ENCODE measurements around the gene CEACAM1. TPM values are rescaled to one million over a fixed set of nuclear protein-coding genes. Genes with fewer than 3 reads are reported as not detected.

CEACAM1 gene
- total RNA-seq, 2 donors from 2014 or later, result 21.4 to 35.8 TPM

DNA sequence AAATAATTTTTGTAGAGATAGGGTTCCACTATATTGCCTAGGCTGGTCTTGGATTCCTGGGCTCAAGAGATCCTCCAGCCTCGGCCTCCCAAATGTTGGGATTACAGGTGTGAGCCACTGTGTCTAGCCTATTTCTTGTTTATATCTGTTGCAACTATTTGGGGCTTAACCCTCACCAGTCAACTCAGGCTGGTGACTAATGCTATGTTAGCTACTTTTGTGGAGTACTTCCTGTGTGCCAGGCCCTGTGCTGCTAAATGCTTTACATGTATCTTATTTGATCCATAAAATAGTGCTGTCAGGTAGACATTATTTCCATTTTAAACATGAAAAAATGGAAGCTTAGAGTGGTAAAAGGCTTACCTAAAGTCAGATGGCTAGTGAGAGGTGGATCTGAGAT is 13.8 kb downstream of the CEACAM1 start:
- H3K9me3 ChIP-seq, result no peaks in the 10 kb centered on the region
- no peaks in the 10 kb centered on the region for H3K36me3 ChIP-seq
- 100% methylated on average over 1 of the region's 1 CpG for WGBS
- no peak for DNase-seq (ENCODE audit: low spot score)
- no peak overlapping the region for H3K27ac ChIP-seq
- H3K4me1 ChIP-seq (replicated peaks), result no peaks in the 10 kb centered on the region
- intact Hi-C loops (cut with DNase I), result no loop called here
- H3K4me3 ChIP-seq, result no peak overlapping the region
- TF ChIP-seq CTCF (IDR thresholded peaks at IDR 0.05) (no peak), POLR2AphosphoS5 (IDR thresholded peaks at IDR 0.05) (no peak), POLR2A (IDR thresholded peaks at IDR 0.05) (no peak)
- H3K27me3 ChIP-seq (replicated peaks; ENCODE audit: insufficient read depth), result no peaks in the 10 kb centered on the region

DNA sequence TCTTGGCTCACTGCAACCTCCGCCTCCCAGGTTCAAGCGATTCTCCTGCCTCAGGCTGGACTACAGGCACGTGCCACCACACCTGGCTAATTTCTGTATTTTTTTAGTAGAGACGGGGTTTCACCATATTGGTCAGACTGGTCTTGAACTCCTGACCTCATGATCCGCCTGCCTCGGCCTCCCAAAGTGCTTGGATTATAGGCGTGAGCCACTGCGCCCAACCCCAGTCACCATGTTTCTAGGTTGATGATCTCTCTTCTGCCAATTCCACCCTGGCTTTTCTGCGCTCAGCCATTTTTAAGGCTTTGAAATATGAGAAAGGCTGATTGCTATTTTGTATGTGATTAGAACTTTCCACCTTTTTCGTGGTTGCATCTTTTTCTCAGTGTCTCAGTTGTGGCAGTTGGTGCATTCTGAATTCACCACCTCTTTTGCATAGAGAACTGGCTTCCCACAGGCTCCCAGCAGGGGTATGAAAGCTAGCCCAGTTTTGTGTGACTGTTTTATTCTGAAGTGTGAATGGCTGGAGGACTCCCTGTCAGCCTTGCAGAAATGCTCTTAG is 15.5 kb downstream of the CEACAM1 start:
- Histone ChIP-seq H3K27me3 (replicated peaks; ENCODE audit: insufficient read depth) (no peaks in the 10 kb centered on the region), H3K36me3 (no peaks in the 10 kb centered on the region), H3K9me3 (no peaks in the 10 kb centered on the region), H3K4me3 (no peak overlapping the region), H3K4me1 (replicated peaks) (no peaks in the 10 kb centered on the region), H3K27ac (no peak overlapping the region)
- no peak for DNase-seq (ENCODE audit: low spot score)
- TF ChIP-seq POLR2AphosphoS5 (IDR thresholded peaks at IDR 0.05) (no peak), CTCF (IDR thresholded peaks at IDR 0.05) (no peak), POLR2A (IDR thresholded peaks at IDR 0.05) (no peak)
- 90% methylated on average over 10 of the region's 10 CpGs for WGBS
- intact Hi-C loops (cut with DNase I), result no loop called here

DNA sequence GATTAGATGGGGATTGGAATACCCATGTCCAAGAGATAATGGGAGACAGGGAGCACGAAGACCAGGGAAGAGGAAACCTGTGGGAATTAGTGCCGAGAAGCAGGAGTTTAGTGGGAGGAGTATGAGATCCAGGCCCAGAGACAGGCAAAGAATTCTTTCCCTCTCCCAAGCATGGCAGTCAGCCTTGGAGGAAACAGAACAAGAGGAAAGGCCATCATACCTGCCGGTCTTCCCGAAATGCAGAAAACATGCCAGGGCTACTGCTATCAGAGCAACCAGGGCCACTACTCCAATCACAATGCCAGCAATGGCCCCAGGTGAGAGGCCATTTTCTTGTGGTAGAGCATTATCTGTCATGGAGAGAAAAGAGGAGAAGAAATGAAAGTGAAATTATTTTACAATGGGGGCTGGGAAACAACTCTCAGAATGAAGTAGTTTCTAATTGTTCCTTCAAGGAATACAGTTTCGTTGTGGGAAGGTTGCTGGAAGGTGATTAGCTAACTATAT is 16.1 kb downstream of the CEACAM1 start:
- WGBS, result 92% methylated on average over 5 of the region's 5 CpGs
- H3K4me3 ChIP-seq, result no peak overlapping the region
- no peak for DNase-seq (ENCODE audit: low spot score)

GRCh38 chr19:42511340-42511739 is 16.9 kb downstream of the CEACAM1 start:
- Histone ChIP-seq H3K36me3 (no peaks in the 10 kb centered on the region), H3K27ac (no peak overlapping the region), H3K27me3 (replicated peaks; ENCODE audit: insufficient read depth) (no peaks in the 10 kb centered on the region), H3K4me1 (replicated peaks) (no peaks in the 10 kb centered on the region), H3K4me3 (no peak overlapping the region), H3K9me3 (no peaks in the 10 kb centered on the region)
- TF ChIP-seq CTCF (IDR thresholded peaks at IDR 0.05) (no peak), POLR2AphosphoS5 (IDR thresholded peaks at IDR 0.05) (no peak), POLR2A (IDR thresholded peaks at IDR 0.05) (no peak)
- DNase-seq (ENCODE audit: low spot score), result no peak
- 91% methylated on average over 4 of the region's 4 CpGs for WGBS
- intact Hi-C loops (cut with DNase I), result no loop called here

More for the DNA sequence above, 16.1 kb downstream of the CEACAM1 start:
- Histone ChIP-seq H3K9me3 (no peaks in the 10 kb centered on the region), H3K4me1 (replicated peaks) (no peaks in the 10 kb centered on the region), H3K27me3 (replicated peaks; ENCODE audit: insufficient read depth) (no peaks in the 10 kb centered on the region), H3K27ac (no peak overlapping the region), H3K36me3 (no peaks in the 10 kb centered on the region)
- TF ChIP-seq POLR2A (IDR thresholded peaks at IDR 0.05) (no peak), POLR2AphosphoS5 (IDR thresholded peaks at IDR 0.05) (no peak), CTCF (IDR thresholded peaks at IDR 0.05) (no peak)
- intact Hi-C loops (cut with DNase I), result no loop called here

DNA sequence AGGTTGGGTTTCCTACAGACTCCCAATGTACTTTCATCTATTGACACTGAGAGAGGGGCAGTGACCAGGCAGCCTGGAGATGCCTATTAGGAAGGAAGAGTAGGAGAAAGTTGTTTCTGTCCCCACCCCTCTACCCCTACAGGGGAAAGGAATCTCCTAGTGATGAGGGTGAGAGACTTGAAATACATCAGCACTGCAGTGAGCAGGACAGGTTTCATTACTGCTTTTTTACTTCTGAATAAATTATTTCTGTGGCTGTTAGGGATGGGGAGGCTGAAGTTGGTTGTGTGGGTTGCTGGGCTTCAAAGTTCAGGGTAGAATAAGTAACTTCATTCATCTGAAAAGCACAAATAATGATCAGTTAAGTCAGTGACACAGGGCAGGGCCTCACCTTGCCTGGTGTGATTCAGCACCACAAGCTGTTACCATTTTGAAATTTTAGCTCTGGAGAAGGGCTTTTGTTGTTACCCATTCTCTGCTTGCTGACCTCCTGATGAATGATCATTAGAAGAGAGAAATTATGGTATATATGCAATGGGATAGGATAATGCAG is 19.3 kb downstream of the CEACAM1 start:
- no peaks in the 10 kb centered on the region for H3K36me3 ChIP-seq
- intact Hi-C loops (cut with DNase I), result no loop called here
- no peaks in the 10 kb centered on the region for H3K4me1 ChIP-seq (replicated peaks)
- TF ChIP-seq CTCF (IDR thresholded peaks at IDR 0.05) (no peak), POLR2AphosphoS5 (IDR thresholded peaks at IDR 0.05) (no peak), POLR2A (IDR thresholded peaks at IDR 0.05) (no peak)
- no peak overlapping the region for H3K27ac ChIP-seq
- H3K27me3 ChIP-seq (replicated peaks; ENCODE audit: insufficient read depth), result no peaks in the 10 kb centered on the region
- H3K4me3 ChIP-seq, result no peak overlapping the region
- DNase-seq (ENCODE audit: low spot score), result no peak
- H3K9me3 ChIP-seq, result no peaks in the 10 kb centered on the region
